K562 (cell line): Measurements from ENCODE around the gene TAF1B. TPM values are rescaled to one million over a fixed set of nuclear protein-coding genes. Genes with fewer than 3 reads are reported as not detected.

Experiments
- CBX5 ChIP-seq: IDR thresholded peaks from 2 replicates; pipeline ENCODE4 v1.6.1; 2014; ENCODE audit warnings: low read depth, borderline replicate concordance
- CBX8 ChIP-seq: fragments of 200-600 bp; sonication (generic); IDR thresholded peaks from 2 replicates; pipeline ENCODE4 v1.6.1; 2012; ENCODE audit warnings: borderline replicate concordance, mixed run types, low read depth, mild to moderate bottlenecking, moderate library complexity, mixed read lengths, low read length, control low read depth, inconsistent platforms; ENCODE audit not compliant: poor library complexity, severe bottlenecking; ENCODE audit errors: extremely low read depth
- FOSL1 ChIP-seq: fragments of 200-800 bp; sonication (Bioruptor generic); conservative IDR thresholded peaks from 2 replicates; pipeline ENCODE4 v1.6.1; 2016; ENCODE audit warnings: missing genetic modification characterization, missing compliant biosample characterization
- PML ChIP-seq: IDR thresholded peaks from 2 replicates; pipeline ENCODE4 v1.6.1; 2012; ENCODE audit warnings: low read length, inconsistent platforms
- POLR2G ChIP-seq: fragments of 200-400 bp; formaldehyde crosslinking; IDR thresholded peaks from 2 replicates; pipeline ENCODE4 v1.6.1; 2017; ENCODE audit warnings: low read depth, mild to moderate bottlenecking, antibody characterized with exemption, low read length, moderate library complexity
- SAP30 ChIP-seq: fragments of 200-600 bp; sonication (generic); IDR thresholded peaks from 2 replicates; pipeline ENCODE4 v1.6.1; 2012; ENCODE audit warnings: borderline replicate concordance, low read depth, mild to moderate bottlenecking, moderate library complexity, low read length, control low read depth, inconsistent platforms; ENCODE audit not compliant: insufficient read depth, poor library complexity, severe bottlenecking
- ZBTB1 ChIP-seq: sonication (generic); formaldehyde crosslinking; IDR thresholded peaks from 2 replicates; pipeline ENCODE4 v1.8.1; 2023; ENCODE audit warnings: missing genetic modification reagents, low read depth, mild to moderate bottlenecking, borderline replicate concordance
- ZBTB7A ChIP-seq: IDR thresholded peaks from 2 replicates; pipeline ENCODE4 v1.6.1; 2011; ENCODE audit warnings: low read depth, mild to moderate bottlenecking, low read length, moderate library complexity, borderline replicate concordance; ENCODE audit not compliant: control insufficient read depth
- ZNF24 ChIP-seq: fragments of 450-650 bp; IDR thresholded peaks from 2 replicates; pipeline ENCODE4 v1.6.1; 2016
- ZNF253 ChIP-seq: fragments of 250-450 bp; sonication (Bioruptor Pico); conservative IDR thresholded peaks from 2 replicates; pipeline ENCODE4 v1.6.1; 2021; ENCODE audit warnings: mild to moderate bottlenecking
- ZNF589 ChIP-seq: fragments of 200-800 bp; sonication (Bioruptor generic); IDR thresholded peaks from 2 replicates; pipeline ENCODE4 v1.6.1; 2016; ENCODE audit warnings: low read depth, missing genetic modification characterization, missing compliant biosample characterization
- polyA plus RNA-seq, 8 experiments: library from polyadenylated mRNA; depleted of rRNA in 4 of 8; stranded (reverse) in 5 of 8; unstranded in 3 of 8; fragments of >200 nt; fragmentation: Nextera tagmentation in 2 of 8; fragmentation: Illumina TruSeq in 1 of 8; extraction: Ambion mirVana in 2 of 8; extraction: Trizol in 1 of 8; gene quantifications; 2 replicates each; pipeline versions ENCODE4 v1.2.1 to v1.2.3, GENCODE V29; 2011 to 2014; ENCODE audit warnings: inconsistent platforms in 1 of 8, missing spikeins in 1 of 8
- total RNA-seq, 7 experiments: library from RNA; depleted of rRNA in 6 of 7; stranded (reverse); fragments of >200 nt in 6 of 7; fragmentation: Illumina TruSeq in 2 of 7; extraction: Trizol in 2 of 7; gene quantifications; 2 replicates each; pipeline versions ENCODE4 v1.2.1 to v1.2.3, GENCODE V29; 2011 to 2021; ENCODE audit warnings: low replicate concordance in 1 of 7
- TF ChIP-seq, protein P1 (sequence below): sonication (generic); formaldehyde crosslinking; IDR thresholded peaks from 2 replicates; pipeline ENCODE4 v1.8.0; 2023; ENCODE audit warnings: mild to moderate bottlenecking, missing genetic modification reagents
- TF ChIP-seq, protein P2 (sequence below): sonication (generic); formaldehyde crosslinking; IDR thresholded peaks from 2 replicates; pipeline ENCODE4 v1.8.0; 2022; ENCODE audit warnings: mild to moderate bottlenecking, missing genetic modification reagents
- TF ChIP-seq, protein P3 (sequence below): sonication (generic); formaldehyde crosslinking; IDR thresholded peaks from 2 replicates; pipeline ENCODE4 v1.9.0; 2022; ENCODE audit warnings: mild to moderate bottlenecking, missing genetic modification reagents
- TF ChIP-seq, protein P4 (sequence below): fragments of 450-650 bp; formaldehyde crosslinking; IDR thresholded peaks from 2 replicates; pipeline ENCODE4 v1.4.0; 2020; ENCODE audit warnings: mild to moderate bottlenecking, moderate library complexity
- TF ChIP-seq, protein P5 (sequence below): sonication (generic); formaldehyde crosslinking; IDR thresholded peaks from 2 replicates; pipeline ENCODE4 v1.8.1; 2023; ENCODE audit warnings: mild to moderate bottlenecking, missing genetic modification reagents, moderate library complexity
- TF ChIP-seq, protein P6 (sequence below): conservative IDR thresholded peaks from 2 replicates; pipeline ENCODE4 v1.6.1; 2011; ENCODE audit warnings: low read depth, mild to moderate bottlenecking, low read length; ENCODE audit not compliant: control insufficient read depth

Gene TAF1B
- total and polyA plus RNA-seq, 9 of the 15 experiments (the other 6 are each of a cell fraction or from before 2014, with no cell fraction given): 8.8 to 25.1 (median 17.3) TPM

DNA sequence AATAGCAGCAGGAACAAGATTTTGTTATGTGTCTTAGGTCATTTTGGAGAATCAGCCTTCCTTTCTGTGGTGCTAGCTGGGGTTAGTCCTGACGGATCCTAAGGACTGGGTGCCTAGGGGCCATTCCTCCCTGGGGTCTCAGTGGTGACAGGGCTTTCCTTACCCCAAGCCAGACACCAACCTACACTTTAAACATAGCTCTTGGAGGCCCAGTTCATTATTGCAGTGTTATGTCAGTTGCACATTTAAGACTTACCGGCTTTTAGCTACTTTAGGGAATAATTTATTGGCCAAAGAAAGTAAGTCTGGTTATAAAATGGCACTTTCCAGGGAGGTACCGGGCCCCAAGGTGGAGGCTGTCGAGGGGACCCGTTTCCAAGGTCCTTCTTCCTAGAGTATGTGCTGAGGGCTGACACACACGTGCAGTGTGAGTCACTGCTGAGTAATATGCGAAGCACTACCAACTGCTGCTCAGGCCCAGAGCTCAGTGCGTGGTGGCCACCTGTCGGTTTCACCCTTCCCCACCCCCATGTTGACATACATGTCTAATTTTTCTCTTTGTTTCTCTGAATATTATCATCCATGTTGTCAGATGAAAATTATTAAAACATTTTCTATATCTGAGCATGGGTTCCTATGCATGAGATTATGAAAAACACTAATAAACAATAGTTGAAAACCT is 71.3 kb downstream of the TAF1B start (continued):
- TF ChIP-seq, protein P1, sequence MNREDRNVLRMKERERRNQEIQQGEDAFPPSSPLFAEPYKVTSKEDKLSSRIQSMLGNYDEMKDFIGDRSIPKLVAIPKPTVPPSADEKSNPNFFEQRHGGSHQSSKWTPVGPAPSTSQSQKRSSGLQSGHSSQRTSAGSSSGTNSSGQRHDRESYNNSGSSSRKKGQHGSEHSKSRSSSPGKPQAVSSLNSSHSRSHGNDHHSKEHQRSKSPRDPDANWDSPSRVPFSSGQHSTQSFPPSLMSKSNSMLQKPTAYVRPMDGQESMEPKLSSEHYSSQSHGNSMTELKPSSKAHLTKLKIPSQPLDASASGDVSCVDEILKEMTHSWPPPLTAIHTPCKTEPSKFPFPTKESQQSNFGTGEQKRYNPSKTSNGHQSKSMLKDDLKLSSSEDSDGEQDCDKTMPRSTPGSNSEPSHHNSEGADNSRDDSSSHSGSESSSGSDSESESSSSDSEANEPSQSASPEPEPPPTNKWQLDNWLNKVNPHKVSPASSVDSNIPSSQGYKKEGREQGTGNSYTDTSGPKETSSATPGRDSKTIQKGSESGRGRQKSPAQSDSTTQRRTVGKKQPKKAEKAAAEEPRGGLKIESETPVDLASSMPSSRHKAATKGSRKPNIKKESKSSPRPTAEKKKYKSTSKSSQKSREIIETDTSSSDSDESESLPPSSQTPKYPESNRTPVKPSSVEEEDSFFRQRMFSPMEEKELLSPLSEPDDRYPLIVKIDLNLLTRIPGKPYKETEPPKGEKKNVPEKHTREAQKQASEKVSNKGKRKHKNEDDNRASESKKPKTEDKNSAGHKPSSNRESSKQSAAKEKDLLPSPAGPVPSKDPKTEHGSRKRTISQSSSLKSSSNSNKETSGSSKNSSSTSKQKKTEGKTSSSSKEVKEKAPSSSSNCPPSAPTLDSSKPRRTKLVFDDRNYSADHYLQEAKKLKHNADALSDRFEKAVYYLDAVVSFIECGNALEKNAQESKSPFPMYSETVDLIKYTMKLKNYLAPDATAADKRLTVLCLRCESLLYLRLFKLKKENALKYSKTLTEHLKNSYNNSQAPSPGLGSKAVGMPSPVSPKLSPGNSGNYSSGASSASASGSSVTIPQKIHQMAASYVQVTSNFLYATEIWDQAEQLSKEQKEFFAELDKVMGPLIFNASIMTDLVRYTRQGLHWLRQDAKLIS (CRISPR knock-in tag): no peak
- TF ChIP-seq ZBTB7A: no peak
- no peak for TF ChIP-seq SAP30
- no peak for TF ChIP-seq ZNF253
- TF ChIP-seq FOSL1 (tag): peak; percentile 100
- 0 out of 2 replicates have a peak, but pooled peaks have one; percentile 46 for TF ChIP-seq ZNF24
- 0 out of 2 replicates have a peak, but pooled peaks have one; percentile 12 for TF ChIP-seq CBX5
- TF ChIP-seq, protein P2, sequence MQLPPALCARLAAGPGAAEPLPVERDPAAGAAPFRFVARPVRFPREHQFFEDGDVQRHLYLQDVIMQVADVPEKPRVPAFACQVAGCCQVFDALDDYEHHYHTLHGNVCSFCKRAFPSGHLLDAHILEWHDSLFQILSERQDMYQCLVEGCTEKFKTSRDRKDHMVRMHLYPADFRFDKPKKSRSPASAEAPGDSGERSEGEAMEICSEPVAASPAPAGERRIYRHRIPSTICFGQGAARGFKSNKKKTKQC: peak; percentile 51; the same call in 1 of the 2 replicates
- TF ChIP-seq ZNF589 (CRISPR knock-in tag): 0 out of 2 replicates have a peak, but pooled peaks have one; percentile 21
- TF ChIP-seq, protein P3, sequence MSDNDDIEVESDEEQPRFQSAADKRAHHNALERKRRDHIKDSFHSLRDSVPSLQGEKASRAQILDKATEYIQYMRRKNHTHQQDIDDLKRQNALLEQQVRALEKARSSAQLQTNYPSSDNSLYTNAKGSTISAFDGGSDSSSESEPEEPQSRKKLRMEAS: peak; percentile 96
- TF ChIP-seq ZBTB1: no peak
- TF ChIP-seq POLR2G: no peak
- TF ChIP-seq PML: no peak
- TF ChIP-seq, protein P4, sequence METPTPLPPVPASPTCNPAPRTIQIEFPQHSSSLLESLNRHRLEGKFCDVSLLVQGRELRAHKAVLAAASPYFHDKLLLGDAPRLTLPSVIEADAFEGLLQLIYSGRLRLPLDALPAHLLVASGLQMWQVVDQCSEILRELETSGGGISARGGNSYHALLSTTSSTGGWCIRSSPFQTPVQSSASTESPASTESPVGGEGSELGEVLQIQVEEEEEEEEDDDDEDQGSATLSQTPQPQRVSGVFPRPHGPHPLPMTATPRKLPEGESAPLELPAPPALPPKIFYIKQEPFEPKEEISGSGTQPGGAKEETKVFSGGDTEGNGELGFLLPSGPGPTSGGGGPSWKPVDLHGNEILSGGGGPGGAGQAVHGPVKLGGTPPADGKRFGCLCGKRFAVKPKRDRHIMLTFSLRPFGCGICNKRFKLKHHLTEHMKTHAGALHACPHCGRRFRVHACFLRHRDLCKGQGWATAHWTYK (CRISPR knock-in tag): no peak
- TF ChIP-seq, protein P5, sequence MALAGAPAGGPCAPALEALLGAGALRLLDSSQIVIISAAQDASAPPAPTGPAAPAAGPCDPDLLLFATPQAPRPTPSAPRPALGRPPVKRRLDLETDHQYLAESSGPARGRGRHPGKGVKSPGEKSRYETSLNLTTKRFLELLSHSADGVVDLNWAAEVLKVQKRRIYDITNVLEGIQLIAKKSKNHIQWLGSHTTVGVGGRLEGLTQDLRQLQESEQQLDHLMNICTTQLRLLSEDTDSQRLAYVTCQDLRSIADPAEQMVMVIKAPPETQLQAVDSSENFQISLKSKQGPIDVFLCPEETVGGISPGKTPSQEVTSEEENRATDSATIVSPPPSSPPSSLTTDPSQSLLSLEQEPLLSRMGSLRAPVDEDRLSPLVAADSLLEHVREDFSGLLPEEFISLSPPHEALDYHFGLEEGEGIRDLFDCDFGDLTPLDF (CRISPR knock-in tag): no peak
- TF ChIP-seq CBX8: no peak
- TF ChIP-seq, protein P6, sequence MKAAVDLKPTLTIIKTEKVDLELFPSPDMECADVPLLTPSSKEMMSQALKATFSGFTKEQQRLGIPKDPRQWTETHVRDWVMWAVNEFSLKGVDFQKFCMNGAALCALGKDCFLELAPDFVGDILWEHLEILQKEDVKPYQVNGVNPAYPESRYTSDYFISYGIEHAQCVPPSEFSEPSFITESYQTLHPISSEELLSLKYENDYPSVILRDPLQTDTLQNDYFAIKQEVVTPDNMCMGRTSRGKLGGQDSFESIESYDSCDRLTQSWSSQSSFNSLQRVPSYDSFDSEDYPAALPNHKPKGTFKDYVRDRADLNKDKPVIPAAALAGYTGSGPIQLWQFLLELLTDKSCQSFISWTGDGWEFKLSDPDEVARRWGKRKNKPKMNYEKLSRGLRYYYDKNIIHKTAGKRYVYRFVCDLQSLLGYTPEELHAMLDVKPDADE: 0 out of 2 replicates have a peak, but pooled peaks have one; percentile 26
